GM12878 (cell line): ENCODE results near the gene MAPKAPK3. TPM values are rescaled to one million over a fixed set of nuclear protein-coding genes. Genes with fewer than 3 reads are reported as not detected.

ENCODE experiments used
- ATAC-seq: fragments of 200-7000 bp; cut with Tn5 transposase; 3 replicates; pipeline ENCODE4 v1.9.1; 2020; ENCODE audit warnings: mild to moderate bottlenecking, moderate library complexity
- BruUV-seq: library from RNA; stranded (reverse); fragments of 400-500 nt; replicated peaks from 2 replicates; lab custom pipeline; 2021; lab: Mats Ljungman, UMichigan
- CTCF ChIA-PET: fragments of 300-600 bp; sonication (Branson Sonifier 250); formaldehyde crosslinking; extraction: SDS; loops from one replicate; lab custom pipeline; 2021; ENCODE audit warnings: inconsistent platforms; lab: Yijun Ruan, JAX
- POLR2A ChIA-PET: fragments of 350-600 bp; formaldehyde crosslinking; extraction: SDS; loops from one replicate; lab custom pipeline; 2021; ENCODE audit warnings: inconsistent platforms; lab: Charles Lee
- RAD21 ChIA-PET: fragments of 300-600 bp; sonication (Branson Sonifier 250); formaldehyde crosslinking; loops from one replicate; lab custom pipeline; 2023; ENCODE audit warnings: antibody characterized with exemption; ENCODE audit not compliant: unreplicated experiment; lab: Charles Lee
- SMC1A ChIA-PET: fragments of 300-600 bp; sonication (Branson Sonifier 250); formaldehyde crosslinking; loops from one replicate; lab custom pipeline; 2023; ENCODE audit not compliant: unreplicated experiment, uncharacterized antibody; lab: Charles Lee
- DNase-seq: peaks from one replicate; pipeline ENCODE4 v3.0.0-alpha.2; 2011; ENCODE audit warnings: low read depth, low spot score
- FAIRE-seq: peaks from 3 replicates; lab custom pipeline; 2011; peaks lifted over from hg19 to GRCh38; lab: Jason Lieb, UNC
- H2AFZ ChIP-seq: 2 replicates; pipeline ENCODE4 v1.6.0; 2011; ENCODE audit warnings: low read depth, low read length, control low read depth; ENCODE audit not compliant: control insufficient read depth
- H3K27ac ChIP-seq: 2 replicates; pipeline ENCODE4 v1.5.1; 2011; ENCODE audit warnings: control low read depth; ENCODE audit not compliant: control insufficient read depth, insufficient read depth
- H3K27me3 ChIP-seq, 2 experiments: replicated peaks in 1 of 2; 2 replicates each; pipeline versions ENCODE4 v1.6.0 to v1.6.1; 2011; ENCODE audit warnings: low read length in 1 of 2; ENCODE audit not compliant: control insufficient read depth in 2 of 2, insufficient read depth in 2 of 2
- H3K36me3 ChIP-seq, 2 experiments: 2 replicates each; pipeline ENCODE4 v1.5.1; 2011; ENCODE audit warnings: low read length in 1 of 2; ENCODE audit not compliant: control insufficient read depth in 2 of 2, insufficient read depth in 2 of 2
- H3K4me1 ChIP-seq: 2 replicates; pipeline ENCODE4 v1.6.1; 2011; ENCODE audit warnings: mild to moderate bottlenecking, low read length, moderate library complexity, mixed read lengths; ENCODE audit not compliant: control insufficient read depth, insufficient read depth
- H3K4me2 ChIP-seq: 2 replicates; pipeline ENCODE4 v1.6.0; 2011; ENCODE audit warnings: control low read depth; ENCODE audit not compliant: control insufficient read depth, insufficient read depth
- H3K4me3 ChIP-seq: fragments of 200-600 bp; sonication (generic); 2 replicates; pipeline ENCODE4 v1.5.1; 2016
- H3K79me2 ChIP-seq: 2 replicates; pipeline ENCODE4 v1.6.0; 2011; ENCODE audit warnings: low read length; ENCODE audit not compliant: control insufficient read depth, insufficient read depth
- H3K9ac ChIP-seq: 2 replicates; pipeline ENCODE4 v1.8.0; 2011; ENCODE audit warnings: low read length, control low read depth, mixed read lengths; ENCODE audit not compliant: control insufficient read depth, insufficient read depth
- H3K9me3 ChIP-seq: replicated peaks from 3 replicates; pipeline ENCODE4 v1.5.1; 2011; ENCODE audit warnings: mild to moderate bottlenecking, low read length; ENCODE audit not compliant: control insufficient read depth, insufficient read depth
- H4K20me1 ChIP-seq: 2 replicates; pipeline ENCODE4 v1.6.0; 2011; ENCODE audit not compliant: control insufficient read depth, insufficient read depth
- BMI1 ChIP-seq: fragments of 450-650 bp; IDR thresholded peaks from 2 replicates; pipeline ENCODE4 v1.6.1; 2016; ENCODE audit warnings: mild to moderate bottlenecking, moderate library complexity, borderline replicate concordance
- POLR2AphosphoS2 ChIP-seq: IDR thresholded peaks from 2 replicates; pipeline ENCODE4 v1.6.1; 2011; ENCODE audit warnings: low read depth, mild to moderate bottlenecking, low read length, improper control_type of control experiment, moderate library complexity
- SIN3A ChIP-seq: IDR thresholded peaks from 2 replicates; pipeline ENCODE4 v1.6.1; 2012; ENCODE audit warnings: low read depth, low read length, improper control_type of control experiment
- YY1 ChIP-seq: IDR thresholded peaks from 2 replicates; pipeline ENCODE4 v1.6.1; 2011; ENCODE audit warnings: low read depth, mild to moderate bottlenecking, low read length
- ZZZ3 ChIP-seq: IDR thresholded peaks from 2 replicates; pipeline ENCODE4 v1.6.1; 2011; ENCODE audit warnings: low read depth; ENCODE audit not compliant: control insufficient read depth, insufficient read length
- WGBS: methylation state at CpG from one replicate; pipeline ENCODE4 v1.1.6; 2016; ENCODE audit warnings: low lambda C conversion rate; ENCODE audit not compliant: insufficient replicate concordance, insufficient coverage; ENCODE audit errors: missing lambda C conversion rate; 5-methylcytosine and 5-hydroxymethylcytosine counted together
- in situ Hi-C: fragments of 300-500 bp; cut with MboI; formaldehyde crosslinking; loops from 9 replicates; pipeline ENCODE4 v1.14.3; 2018; ENCODE audit warnings: mixed read lengths
- intact Hi-C: fragments of 100-400 bp; cut with micrococcal nuclease; formaldehyde crosslinking; loops from one replicate; pipeline ENCODE4 v1.14.2; 2022; ENCODE audit not compliant: unreplicated experiment
- polyA plus RNA-seq, 11 experiments: library from polyadenylated mRNA; depleted of rRNA in 4 of 11; unstranded in 6 of 11; stranded (reverse) in 5 of 11; fragments of >200 nt; fragmentation: Nextera tagmentation in 4 of 11; fragmentation: Illumina TruSeq in 1 of 11; extraction: Ambion mirVana in 4 of 11; extraction: Trizol in 1 of 11; gene quantifications; 1 replicate in 1 of 11; 2 replicates in 10 of 11; pipeline versions ENCODE4 v1.2.1 to v1.2.3, GENCODE V29; 2011 to 2016; ENCODE audit warnings: inconsistent platforms in 2 of 11, missing spikeins in 2 of 11, low read depth in 1 of 11
- total RNA-seq, 4 experiments: library from RNA; depleted of rRNA in 3 of 4; stranded (reverse); fragments of >200 nt in 3 of 4; fragmentation: Illumina TruSeq in 1 of 4; extraction: Trizol in 1 of 4; gene quantifications; 2 replicates each; pipeline versions ENCODE4 v1.2.1 to v1.2.3, GENCODE V29; 2013 to 2021
- TF ChIP-seq, protein P1 (sequence below): fragments of 450-650 bp; formaldehyde crosslinking; IDR thresholded peaks from 2 replicates; pipeline ENCODE4 v1.4.0; 2022; ENCODE audit warnings: mild to moderate bottlenecking, moderate library complexity
- TF ChIP-seq, protein P2 (sequence below): fragments of 450-650 bp; IDR thresholded peaks from 2 replicates; pipeline ENCODE4 v1.6.1; 2016; ENCODE audit warnings: mild to moderate bottlenecking, moderate library complexity, borderline replicate concordance

MAPKAPK3 gene
- total and polyA plus RNA-seq, 10 of the 15 experiments (the other 5 are each of a cell fraction or from before 2014, with no cell fraction given) = 7.9 to 66.0 (median 39.0) TPM

DNA sequence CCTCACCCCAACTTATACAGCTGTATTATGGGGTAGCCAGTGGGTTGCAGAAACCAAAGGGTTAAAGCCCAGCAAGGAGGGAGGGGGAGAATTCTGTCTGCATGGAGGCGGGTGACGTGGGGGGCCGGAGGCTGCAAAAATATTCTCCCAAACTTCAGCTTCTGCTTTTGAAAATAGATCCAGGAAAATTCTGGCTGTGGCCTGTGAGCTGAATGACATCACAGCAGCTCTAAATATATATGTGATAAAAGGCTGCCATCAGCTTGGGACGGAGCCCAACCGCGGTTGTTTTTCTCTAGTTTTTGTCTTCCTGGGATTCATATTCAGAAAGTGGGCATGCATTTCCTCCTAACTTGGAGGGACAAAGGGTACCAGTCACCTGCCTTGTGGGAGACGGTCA, 27.6 kb downstream of the MAPKAPK3 start:
- FAIRE-seq = no peak
- 81% methylated on average over 6 of the region's 7 CpGs for WGBS
- H3K9ac ChIP-seq = no peak overlapping the region
- TF ChIP-seq, protein P1, sequence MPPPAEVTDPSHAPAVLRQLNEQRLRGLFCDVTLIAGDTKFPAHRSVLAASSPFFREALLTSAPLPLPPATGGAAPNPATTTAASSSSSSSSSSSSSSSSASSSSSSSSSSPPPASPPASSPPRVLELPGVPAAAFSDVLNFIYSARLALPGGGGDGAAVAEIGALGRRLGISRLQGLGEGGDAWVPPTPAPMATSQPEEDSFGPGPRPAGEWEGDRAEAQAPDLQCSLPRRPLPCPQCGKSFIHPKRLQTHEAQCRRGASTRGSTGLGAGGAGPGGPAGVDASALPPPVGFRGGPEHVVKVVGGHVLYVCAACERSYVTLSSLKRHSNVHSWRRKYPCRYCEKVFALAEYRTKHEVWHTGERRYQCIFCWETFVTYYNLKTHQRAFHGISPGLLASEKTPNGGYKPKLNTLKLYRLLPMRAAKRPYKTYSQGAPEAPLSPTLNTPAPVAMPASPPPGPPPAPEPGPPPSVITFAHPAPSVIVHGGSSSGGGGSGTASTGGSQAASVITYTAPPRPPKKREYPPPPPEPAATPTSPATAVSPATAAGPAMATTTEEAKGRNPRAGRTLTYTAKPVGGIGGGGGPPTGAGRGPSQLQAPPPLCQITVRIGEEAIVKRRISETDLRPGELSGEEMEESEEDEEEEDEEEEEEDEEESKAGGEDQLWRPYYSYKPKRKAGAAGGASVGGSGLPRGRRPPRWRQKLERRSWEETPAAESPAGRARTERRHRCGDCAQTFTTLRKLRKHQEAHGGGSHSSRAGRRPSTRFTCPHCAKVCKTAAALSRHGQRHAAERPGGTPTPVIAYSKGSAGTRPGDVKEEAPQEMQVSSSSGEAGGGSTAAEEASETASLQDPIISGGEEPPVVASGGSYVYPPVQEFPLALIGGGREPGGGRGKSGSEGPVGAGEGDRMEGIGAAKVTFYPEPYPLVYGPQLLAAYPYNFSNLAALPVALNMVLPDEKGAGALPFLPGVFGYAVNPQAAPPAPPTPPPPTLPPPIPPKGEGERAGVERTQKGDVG (CRISPR knock-in tag) = no peak
- TF ChIP-seq SIN3A = no peak
- H3K36me3 ChIP-seq = peaks cover 5 to 18% of the 10 kb centered on the region in 2 experiments; a peak in 3 of 4 replicates
- ChIA-PET RAD21 (no interaction called here), POLR2A (no interaction called here), CTCF (interaction anchor here (1.1 kb wide), 1 partner anchor 8 kb away, joined by 4 read pairs; no protein-coding TSS in a partner anchor), SMC1A (no interaction called here)
- no TSS peak for BruUV-seq
- H3K9me3 ChIP-seq = no peaks in the 10 kb centered on the region
- H2AFZ ChIP-seq = no peak overlapping the region
- no peak overlapping the region for H3K27ac ChIP-seq
- H4K20me1 ChIP-seq = no peaks in the 10 kb centered on the region; the same call in 1 of the 2 replicates
- in situ Hi-C loops = no loop called here
- H3K27me3 ChIP-seq = no peaks in the 10 kb centered on the region
- no peaks in the 10 kb centered on the region for H3K4me1 ChIP-seq
- no peak for DNase-seq
- H3K4me3 ChIP-seq = no peak overlapping the region
- H3K4me2 ChIP-seq = no peak overlapping the region
- no peak for ATAC-seq
- no peaks in the 10 kb centered on the region for H3K79me2 ChIP-seq
- intact Hi-C loops = no loop called here

DNA sequence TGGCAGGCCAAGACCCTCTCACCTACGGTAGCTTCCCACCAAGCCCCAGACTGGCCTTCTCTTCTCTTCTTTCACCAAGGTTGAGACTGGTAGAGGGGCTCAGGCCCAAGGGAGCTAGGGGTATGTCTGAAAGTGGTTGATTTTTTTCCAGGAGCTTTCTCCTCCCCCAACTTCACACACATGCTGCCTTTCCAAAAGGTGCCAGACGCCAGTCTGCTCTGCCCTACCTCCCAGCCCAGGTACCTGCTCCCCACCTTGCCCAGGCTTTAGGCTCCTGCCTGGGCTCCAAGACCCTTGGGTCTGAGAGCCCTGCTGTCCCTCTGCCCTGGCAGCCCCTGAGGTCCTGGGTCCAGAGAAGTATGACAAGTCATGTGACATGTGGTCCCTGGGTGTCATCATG, 28.4 kb downstream of the MAPKAPK3 start:
- intact Hi-C loops (no loop called here), in situ Hi-C loops (no loop called here)
- Histone ChIP-seq H4K20me1 (no peaks in the 10 kb centered on the region; the same call in 1 of the 2 replicates), H3K27me3 (no peaks in the 10 kb centered on the region), H3K4me1 (no peaks in the 10 kb centered on the region), H3K9me3 (no peaks in the 10 kb centered on the region), H3K79me2 (no peaks in the 10 kb centered on the region), H3K4me3 (no peak overlapping the region), H3K4me2 (no peak overlapping the region), H2AFZ (no peak overlapping the region), H3K36me3 (peaks cover 5 to 18% of the 10 kb centered on the region in 2 experiments; a peak in 3 of 4 replicates), H3K27ac (no peak overlapping the region), H3K9ac (no peak overlapping the region)
- CTCF ChIA-PET = no interaction called here
- RAD21 ChIA-PET = no interaction called here
- no peak for DNase-seq
- ATAC-seq = no peak
- POLR2A ChIA-PET = no interaction called here
- FAIRE-seq = no peak
- SMC1A ChIA-PET = no interaction called here
- BruUV-seq = no TSS peak
- TF ChIP-seq YY1 (no peak), ZZZ3 (no peak), POLR2AphosphoS2 (no peak), BMI1 (no peak)
- TF ChIP-seq, protein P2, sequence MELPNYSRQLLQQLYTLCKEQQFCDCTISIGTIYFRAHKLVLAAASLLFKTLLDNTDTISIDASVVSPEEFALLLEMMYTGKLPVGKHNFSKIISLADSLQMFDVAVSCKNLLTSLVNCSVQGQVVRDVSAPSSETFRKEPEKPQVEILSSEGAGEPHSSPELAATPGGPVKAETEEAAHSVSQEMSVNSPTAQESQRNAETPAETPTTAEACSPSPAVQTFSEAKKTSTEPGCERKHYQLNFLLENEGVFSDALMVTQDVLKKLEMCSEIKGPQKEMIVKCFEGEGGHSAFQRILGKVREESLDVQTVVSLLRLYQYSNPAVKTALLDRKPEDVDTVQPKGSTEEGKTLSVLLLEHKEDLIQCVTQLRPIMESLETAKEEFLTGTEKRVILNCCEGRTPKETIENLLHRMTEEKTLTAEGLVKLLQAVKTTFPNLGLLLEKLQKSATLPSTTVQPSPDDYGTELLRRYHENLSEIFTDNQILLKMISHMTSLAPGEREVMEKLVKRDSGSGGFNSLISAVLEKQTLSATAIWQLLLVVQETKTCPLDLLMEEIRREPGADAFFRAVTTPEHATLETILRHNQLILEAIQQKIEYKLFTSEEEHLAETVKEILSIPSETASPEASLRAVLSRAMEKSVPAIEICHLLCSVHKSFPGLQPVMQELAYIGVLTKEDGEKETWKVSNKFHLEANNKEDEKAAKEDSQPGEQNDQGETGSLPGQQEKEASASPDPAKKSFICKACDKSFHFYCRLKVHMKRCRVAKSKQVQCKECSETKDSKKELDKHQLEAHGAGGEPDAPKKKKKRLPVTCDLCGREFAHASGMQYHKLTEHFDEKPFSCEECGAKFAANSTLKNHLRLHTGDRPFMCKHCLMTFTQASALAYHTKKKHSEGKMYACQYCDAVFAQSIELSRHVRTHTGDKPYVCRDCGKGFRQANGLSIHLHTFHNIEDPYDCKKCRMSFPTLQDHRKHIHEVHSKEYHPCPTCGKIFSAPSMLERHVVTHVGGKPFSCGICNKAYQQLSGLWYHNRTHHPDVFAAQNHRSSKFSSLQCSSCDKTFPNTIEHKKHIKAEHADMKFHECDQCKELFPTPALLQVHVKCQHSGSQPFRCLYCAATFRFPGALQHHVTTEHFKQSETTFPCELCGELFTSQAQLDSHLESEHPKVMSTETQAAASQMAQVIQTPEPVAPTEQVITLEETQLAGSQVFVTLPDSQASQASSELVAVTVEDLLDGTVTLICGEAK = no peak
- WGBS = 94% methylated on average over 2 of the region's 2 CpGs
